NB4 (cell line): ENCODE measurements around the gene HYAL3.

Experiments
- MYC ChIP-seq: IDR thresholded peaks from 2 replicates; pipeline ENCODE4 v1.6.1; 2011; ENCODE audit warnings: low read depth, low read length
- POLR2A ChIP-seq: IDR thresholded peaks from 2 replicates; pipeline ENCODE4 v1.6.1; 2011; ENCODE audit warnings: mild to moderate bottlenecking; ENCODE audit not compliant: insufficient read length; ENCODE audit errors: extremely low read depth
- TF ChIP-seq, protein P1 (sequence below): IDR thresholded peaks from one replicate; pipeline ENCODE4 v1.5.1; 2012; ENCODE audit warnings: low read depth, low read length
- TF ChIP-seq, protein P2 (sequence below): IDR thresholded peaks from 2 replicates; pipeline ENCODE4 v1.6.1; 2011; ENCODE audit warnings: low read depth, low read length

DNA sequence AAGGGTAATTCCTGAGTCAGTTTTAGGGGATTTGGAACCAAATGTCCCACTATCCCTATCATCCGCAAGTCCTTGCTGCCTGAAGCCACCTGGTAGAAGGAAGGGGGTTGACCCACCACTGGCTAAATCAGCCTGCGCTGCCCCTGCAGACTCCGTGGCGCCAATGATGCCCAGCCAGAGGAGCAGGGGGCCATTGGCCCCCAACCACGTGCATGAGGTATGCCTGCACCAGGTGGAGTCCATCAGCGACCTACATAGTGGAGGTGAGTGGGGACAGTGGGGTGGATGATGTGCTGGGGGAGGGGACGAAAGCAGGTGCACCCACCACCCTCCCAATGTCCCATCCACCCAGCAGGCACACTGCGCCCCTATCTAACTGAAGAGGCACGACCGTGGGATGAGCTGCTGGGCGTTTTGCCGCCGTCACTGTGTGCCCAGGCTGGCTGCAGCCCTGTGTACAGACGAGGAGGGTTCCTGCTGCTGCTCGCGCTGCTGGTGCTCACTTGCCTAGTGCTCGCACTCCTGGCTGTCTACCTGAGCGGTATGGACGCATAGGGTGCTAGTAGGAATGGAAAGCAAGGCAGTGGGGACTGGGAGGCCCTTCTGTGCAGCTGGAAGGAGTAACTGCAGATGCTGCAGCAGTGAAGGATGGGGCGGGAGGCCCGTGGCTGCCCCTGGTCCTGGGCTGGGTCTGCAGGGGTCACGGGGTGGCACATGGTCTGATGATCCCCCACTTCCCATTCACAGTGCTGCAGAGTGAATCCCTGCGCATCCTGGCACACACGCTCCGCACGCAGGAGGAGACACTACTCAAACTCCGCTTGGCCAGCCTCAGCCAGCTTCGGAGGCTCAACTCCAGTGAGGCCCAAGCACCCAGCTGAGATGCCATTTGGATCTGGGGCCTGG is 12.6 kb downstream of the HYAL3 start:
- no peak for TF ChIP-seq POLR2A
- TF ChIP-seq, protein P1, sequence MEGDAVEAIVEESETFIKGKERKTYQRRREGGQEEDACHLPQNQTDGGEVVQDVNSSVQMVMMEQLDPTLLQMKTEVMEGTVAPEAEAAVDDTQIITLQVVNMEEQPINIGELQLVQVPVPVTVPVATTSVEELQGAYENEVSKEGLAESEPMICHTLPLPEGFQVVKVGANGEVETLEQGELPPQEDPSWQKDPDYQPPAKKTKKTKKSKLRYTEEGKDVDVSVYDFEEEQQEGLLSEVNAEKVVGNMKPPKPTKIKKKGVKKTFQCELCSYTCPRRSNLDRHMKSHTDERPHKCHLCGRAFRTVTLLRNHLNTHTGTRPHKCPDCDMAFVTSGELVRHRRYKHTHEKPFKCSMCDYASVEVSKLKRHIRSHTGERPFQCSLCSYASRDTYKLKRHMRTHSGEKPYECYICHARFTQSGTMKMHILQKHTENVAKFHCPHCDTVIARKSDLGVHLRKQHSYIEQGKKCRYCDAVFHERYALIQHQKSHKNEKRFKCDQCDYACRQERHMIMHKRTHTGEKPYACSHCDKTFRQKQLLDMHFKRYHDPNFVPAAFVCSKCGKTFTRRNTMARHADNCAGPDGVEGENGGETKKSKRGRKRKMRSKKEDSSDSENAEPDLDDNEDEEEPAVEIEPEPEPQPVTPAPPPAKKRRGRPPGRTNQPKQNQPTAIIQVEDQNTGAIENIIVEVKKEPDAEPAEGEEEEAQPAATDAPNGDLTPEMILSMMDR: no peak
- no peak for TF ChIP-seq MYC
- TF ChIP-seq, protein P2, sequence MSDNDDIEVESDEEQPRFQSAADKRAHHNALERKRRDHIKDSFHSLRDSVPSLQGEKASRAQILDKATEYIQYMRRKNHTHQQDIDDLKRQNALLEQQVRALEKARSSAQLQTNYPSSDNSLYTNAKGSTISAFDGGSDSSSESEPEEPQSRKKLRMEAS: no peak
